Measurements from ENCODE around the gene TP53RK.
A peak's percentile ranks its signal among the peaks of the same experiment; 100 is the strongest.
"Not testable (repeated sequence)": the region's sequence is repeated elsewhere in the genome, so short reads cannot be mapped to it uniquely, and the experiment has no call there.

The TP53RK gene

GRCh38 chr20:46682063-46682821 lies 7.0 kb downstream of the TP53RK start:
- DNase-seq = no peak

- DNase-seq = peak; percentile 71
Measured at GRCh38 chr20:46681032-46681854, 8.0 kb downstream of the TP53RK start.

- DNase-seq = no peak
Measured at GRCh38 chr20:46680684-46681031, 8.6 kb downstream of the TP53RK start.

- DNase-seq = no peak
Measured at GRCh38 chr20:46678516-46678915, 10.7 kb downstream of the TP53RK start.

GRCh38 chr20:46677608-46678007 lies 11.6 kb downstream of the TP53RK start:
- no peak for DNase-seq

GRCh38 chr20:46676649-46677316 lies 12.5 kb downstream of the TP53RK start:
- DNase-seq = not testable (repeated sequence)

- no peak for DNase-seq
Measured at GRCh38 chr20:46674253-46675083, 14.8 kb downstream of the TP53RK start.

GRCh38 chr20:46673394-46674252 lies 15.6 kb downstream of the TP53RK start:
- no peak for DNase-seq

GRCh38 chr20:46672543-46673148 lies 16.6 kb downstream of the TP53RK start:
- no peak for DNase-seq

GRCh38 chr20:46671866-46672542 lies 17.2 kb downstream of the TP53RK start:
- DNase-seq = no peak

GRCh38 chr20:46670585-46671584 lies 18.4 kb downstream of the TP53RK start:
- DNase-seq = no peak

GRCh38 chr20:46670228-46670584 lies 19.0 kb downstream of the TP53RK start:
- no peak for DNase-seq

- no peak for DNase-seq
Measured at GRCh38 chr20:46666818-46667515, 22.3 kb downstream of the TP53RK start.

GRCh38 chr20:46666306-46666705 lies 22.9 kb downstream of the TP53RK start:
- no peak for DNase-seq

- DNase-seq = no peak
Measured at GRCh38 chr20:46665602-46666001, 23.6 kb downstream of the TP53RK start.

GRCh38 chr20:46663531-46663930 lies 25.7 kb downstream of the TP53RK start:
- no peak for DNase-seq

GRCh38 chr20:46661659-46662058 lies 27.6 kb downstream of the TP53RK start:
- no peak for DNase-seq

GRCh38 chr20:46660487-46660886 lies 28.8 kb downstream of the TP53RK start:
- no peak for DNase-seq

- no peak for DNase-seq
Measured at GRCh38 chr20:46657618-46658017, 31.6 kb downstream of the TP53RK start.
